HG03442 (cell line): ENCODE data around the gene MUC20.
"Not testable (repeated sequence)": the region's sequence is repeated elsewhere in the genome, so short reads cannot be mapped to it uniquely, and the experiment has no call there.

Experiments
- ATAC-seq: cut with Tn5 transposase; IDR thresholded peaks from one replicate; pipeline ENCODE4 v1.9.1; 2021; ENCODE audit warnings: mild to moderate bottlenecking, moderate library complexity; ENCODE audit not compliant: unreplicated experiment

MUC20 gene, protein sequence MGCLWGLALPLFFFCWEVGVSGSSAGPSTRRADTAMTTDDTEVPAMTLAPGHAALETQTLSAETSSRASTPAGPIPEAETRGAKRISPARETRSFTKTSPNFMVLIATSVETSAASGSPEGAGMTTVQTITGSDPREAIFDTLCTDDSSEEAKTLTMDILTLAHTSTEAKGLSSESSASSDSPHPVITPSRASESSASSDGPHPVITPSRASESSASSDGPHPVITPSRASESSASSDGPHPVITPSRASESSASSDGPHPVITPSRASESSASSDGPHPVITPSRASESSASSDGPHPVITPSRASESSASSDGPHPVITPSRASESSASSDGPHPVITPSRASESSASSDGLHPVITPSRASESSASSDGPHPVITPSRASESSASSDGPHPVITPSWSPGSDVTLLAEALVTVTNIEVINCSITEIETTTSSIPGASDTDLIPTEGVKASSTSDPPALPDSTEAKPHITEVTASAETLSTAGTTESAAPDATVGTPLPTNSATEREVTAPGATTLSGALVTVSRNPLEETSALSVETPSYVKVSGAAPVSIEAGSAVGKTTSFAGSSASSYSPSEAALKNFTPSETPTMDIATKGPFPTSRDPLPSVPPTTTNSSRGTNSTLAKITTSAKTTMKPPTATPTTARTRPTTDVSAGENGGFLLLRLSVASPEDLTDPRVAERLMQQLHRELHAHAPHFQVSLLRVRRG

DNA sequence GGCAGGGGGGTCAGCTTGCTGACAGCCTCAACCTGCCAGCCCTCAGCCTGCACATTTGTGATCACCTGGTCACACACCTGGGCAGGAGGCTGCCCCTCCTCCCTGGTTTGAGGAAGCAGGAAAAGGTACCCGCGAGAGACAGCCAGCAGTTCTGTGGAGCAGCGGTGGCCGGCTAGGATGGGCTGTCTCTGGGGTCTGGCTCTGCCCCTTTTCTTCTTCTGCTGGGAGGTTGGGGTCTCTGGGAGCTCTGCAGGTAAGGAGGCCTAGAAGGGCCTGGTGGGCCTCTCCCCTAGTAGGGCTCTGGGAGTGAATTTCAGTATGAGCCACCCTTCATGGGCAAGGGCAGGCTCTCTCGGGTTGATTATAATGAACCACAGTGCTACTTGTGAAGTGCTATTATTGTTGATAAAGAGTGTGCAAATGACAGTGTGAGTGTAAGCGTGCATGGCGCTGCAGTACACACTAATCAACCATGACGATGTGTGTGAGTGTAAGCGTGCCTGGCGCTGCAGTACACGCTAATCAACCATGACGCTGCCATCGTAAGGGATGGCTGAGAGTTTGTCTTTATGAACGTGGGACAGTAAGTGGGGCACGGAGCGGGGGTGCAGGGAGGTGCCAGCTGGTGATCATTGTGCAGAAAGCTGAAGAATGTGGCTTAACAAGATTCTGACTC is at the start of gene MUC20:
Gene MUC20 (plus strand): TSS at position 148 of the 676 bp plus-strand sequence. CDS start 30 bp downstream, at position 178.
- not testable (repeated sequence) for ATAC-seq

DNA sequence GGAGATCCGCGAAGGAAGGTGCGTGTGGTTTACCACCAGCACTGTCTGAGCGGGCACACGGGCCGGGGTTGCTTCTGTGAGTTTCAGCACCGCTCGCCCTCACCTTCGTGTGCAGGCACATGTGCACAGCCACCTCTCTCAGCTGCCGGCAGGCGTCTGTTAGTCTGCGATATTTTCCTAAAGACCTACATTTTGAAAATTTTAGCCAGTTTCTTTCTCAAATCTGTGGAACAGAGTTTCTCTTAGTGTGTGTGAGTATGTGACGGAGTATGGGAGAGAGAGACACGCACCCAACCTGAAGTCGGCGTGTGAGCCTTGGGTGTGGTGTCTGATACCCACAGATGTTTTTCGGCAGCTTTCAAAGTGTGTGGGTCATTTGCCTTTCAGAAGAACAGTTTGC is 49.5 kb upstream of the MUC20 start:
- not testable (repeated sequence) for ATAC-seq

DNA sequence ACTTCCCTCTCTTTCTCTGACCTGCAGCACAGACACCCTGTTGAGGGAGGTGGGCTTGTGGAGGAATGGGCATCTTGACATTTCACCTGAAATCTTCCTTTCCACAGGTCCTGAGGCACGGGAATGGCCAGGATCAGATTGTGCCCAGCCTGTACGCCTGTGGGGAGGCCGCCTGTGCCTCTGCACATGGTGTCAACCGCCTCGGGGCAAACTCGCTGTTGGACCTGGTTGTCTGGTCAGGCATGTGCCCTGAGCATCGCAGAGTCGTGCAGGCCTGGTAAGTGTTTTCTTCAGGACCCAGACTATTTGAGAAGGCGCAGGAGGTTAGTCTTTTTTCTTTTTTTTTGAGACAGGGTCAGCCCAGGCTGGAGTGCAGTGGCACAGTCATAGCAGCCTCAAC is 47.1 kb upstream of the MUC20 start:
- not testable (repeated sequence) for ATAC-seq

DNA sequence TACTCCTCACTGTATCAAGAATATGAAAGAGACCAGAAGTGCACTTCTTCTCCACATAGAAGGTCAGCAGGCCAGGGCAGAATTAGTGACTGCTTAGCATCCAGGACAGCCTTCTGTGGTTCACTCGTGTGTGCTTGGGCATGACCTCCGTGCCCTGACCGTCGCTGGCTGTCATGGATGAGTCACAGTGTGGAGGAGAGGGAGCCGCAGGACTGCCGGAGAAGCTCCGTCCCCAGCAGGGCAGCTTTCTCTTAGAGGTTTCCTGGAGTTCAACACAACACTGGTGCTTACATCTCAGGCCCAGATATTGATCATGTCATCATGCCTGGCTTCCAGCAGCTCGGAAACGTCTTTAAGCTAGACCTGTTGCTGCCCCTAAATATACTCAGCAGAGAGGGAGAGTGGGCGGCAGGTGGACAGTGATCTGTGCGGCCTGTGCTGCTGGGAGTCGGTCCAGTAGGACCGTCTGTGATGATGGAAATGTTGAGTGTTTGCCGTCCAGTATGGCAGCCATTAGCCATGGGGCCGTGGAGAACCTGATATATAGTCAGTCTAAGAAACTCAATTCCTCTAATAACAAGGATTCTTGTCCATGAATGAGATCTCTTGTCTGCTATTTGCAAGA is 42.3 kb upstream of the MUC20 start:
- ATAC-seq = not testable (repeated sequence)

DNA sequence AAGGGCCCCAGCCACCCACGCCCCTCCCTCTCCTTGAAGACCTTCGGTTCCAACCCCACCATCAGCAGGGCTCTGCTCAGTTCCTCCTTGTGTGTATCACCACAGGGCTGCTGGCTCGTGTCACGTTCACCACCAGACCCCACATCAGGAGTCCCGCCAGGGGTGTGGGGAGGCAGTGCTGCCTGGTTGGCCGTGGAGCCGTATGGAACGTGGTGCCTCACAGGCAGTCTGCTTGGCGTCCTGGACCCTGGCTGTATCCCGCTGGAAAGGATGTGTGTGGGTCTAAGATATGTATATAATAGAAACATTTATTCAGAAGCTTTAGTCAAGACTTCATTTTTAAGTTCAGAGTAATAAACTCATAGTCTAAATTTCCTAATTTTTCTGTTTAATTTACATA is 40.1 kb upstream of the MUC20 start:
- not testable (repeated sequence) for ATAC-seq

DNA sequence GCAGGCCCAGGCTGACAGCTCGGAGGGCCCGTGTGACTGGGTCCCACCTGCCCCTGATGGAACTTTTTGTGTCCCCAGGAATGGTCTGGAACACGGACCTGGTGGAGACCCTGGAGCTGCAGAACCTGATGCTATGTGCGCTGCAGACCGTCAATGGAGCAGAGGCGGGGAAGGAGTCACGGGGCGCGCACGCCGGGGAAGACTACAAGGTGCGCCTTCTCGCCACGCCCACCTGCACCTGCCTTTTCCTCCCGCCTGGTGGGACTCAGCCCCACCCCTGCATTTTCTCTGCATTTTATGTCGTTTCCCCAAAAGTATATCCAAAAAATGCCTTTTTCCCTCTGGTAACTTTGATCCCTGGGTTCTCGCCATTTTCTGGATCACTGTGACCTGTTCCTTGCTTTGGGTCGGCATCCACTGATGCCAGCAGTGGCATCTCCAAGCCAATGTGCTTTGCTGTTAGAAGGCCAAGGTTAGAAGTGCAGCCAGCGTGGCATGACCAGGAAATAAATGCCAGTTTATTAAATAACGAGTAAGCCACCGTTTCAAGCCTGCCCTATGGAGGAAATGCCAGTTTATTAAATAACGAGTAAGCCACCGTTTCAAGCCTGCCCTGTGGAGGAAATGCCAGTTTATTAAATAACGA is 39.2 kb upstream of the MUC20 start:
- ATAC-seq = not testable (repeated sequence)

DNA sequence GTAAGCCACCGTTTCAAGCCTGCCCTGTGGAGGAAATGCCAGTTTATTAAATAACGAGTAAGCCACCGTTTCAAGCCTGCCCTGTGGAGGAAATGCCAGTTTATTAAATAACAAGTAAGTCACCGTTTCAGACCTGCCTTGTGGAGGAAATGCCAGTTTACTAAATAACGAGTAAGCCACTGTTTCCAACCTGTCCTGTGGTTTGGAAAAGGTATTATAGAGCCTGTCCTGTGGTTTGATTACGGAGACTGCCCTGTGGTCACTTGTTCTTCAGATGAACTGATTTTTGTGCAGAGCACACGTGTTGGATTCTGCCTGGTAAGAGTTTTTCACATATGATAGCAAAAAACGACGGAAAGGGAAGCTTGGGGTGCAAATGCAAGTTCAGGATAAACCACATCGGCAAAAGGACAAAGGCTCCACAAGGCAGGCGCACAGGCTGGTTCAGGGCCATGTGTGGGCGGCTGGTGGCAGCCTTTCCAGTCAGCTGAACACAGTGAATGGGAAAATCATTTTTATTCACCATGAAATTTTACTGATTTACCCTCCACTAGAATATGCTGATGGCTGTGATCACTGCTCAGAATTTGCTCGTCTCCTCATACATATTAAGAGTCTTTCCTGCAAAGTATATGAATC is 38.6 kb upstream of the MUC20 start:
- not testable (repeated sequence) for ATAC-seq

DNA sequence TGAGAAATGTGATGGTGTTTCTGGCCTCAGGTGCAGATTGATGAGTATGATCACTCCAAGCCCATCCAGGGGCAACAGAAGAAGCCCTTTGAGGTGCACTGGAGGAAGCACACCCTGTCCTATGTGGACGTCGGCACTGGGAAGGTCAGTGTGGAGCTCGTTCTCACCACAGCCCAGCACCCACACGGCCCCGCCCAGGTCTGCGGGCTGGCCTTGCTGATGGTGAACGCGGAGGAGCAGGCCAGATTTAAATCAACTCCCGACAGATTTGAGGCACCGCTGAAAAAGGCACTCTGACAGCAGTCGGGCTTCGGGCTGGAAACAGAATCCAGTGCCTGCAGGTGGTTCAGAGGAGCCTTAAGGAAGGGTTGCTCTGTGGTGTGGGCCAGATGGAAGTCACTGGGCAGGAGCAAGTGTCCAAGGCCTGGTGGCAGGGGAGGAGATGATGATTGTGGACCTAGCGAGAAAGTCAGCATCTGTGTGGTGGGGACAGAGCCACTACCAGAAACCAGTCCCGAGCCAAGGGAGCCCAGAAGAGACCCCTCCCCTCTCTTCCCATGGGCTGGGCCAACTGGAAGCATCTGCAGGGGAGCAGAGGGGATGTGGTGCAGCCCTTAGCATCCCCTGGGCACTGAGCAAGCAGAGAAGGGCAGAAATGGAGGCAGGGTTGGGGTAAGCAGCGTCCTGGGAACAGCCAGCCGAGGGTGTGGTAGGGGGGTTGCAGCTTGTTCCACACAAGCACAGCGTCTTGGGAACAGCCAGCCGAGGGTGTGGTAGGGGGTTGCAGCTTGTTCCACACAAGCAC is 36.9 kb upstream of the MUC20 start:
- not testable (repeated sequence) for ATAC-seq

DNA sequence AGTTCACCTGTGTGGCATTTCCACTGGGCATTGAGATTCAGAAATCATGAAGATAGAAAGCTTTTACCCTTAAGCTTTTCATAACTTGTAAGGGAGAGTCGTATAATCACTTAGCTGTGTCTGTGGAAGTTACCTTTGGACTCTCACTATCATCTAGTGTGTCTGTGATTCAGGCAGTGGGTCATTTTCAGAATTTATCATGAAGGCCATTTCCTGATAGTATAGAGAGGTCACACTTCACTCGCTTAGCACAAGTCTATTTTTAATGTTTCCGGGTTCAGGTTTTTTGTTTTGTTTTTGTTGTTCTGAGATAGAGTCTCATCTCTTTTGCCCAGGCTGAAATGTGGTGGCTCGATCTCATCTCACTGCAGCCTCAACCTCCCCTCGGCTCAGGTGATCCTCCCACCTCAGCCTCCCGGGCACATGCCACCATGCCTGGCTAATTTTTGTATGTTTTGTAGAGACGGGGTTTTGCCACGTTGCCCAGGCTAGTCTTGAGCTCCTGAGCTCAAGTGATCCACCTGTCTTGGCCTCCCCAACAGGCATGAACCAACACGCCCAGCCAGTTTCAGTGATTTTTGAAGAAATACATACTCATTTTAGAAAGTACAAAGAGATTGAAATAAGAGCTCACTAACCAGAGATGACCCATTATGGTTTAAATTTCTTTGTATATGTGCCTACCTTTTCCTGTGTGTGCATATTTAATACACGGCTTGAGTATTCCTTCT is 36.1 kb upstream of the MUC20 start:
- ATAC-seq = peak; percentile 52

DNA sequence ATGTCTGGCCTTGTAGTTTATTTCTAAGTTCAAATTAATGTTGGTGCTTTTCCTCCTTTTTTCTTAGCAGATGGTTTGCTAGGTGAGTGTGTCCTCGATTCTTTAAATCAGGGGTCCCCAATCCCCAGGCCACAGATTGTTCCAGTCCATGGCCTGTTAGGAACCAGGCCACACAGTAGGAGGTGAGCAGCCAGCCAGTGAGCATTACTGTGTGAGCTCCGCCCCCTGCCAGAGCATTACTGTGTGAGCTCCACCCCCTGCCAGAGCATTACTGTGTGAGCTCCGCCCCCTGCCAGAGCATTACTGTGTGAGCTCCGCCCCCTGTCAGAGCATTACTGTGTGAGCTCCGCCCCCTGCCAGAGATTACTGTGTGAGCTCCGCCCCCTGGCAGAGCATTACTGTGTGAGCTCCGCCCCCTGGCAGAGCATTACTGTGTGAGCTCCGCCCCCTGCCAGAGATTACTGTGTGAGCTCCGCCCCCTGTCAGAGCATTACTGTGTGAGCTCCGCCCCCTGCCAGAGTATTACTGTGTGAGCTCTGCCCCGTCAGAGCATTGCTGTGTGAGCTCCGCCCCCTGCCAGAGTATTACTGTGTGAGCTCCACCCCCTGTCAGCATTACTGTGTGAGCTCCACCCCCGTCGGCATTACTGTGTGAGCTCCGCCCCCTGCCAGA is 34.1 kb upstream of the MUC20 start:
- ATAC-seq = not testable (repeated sequence)

DNA sequence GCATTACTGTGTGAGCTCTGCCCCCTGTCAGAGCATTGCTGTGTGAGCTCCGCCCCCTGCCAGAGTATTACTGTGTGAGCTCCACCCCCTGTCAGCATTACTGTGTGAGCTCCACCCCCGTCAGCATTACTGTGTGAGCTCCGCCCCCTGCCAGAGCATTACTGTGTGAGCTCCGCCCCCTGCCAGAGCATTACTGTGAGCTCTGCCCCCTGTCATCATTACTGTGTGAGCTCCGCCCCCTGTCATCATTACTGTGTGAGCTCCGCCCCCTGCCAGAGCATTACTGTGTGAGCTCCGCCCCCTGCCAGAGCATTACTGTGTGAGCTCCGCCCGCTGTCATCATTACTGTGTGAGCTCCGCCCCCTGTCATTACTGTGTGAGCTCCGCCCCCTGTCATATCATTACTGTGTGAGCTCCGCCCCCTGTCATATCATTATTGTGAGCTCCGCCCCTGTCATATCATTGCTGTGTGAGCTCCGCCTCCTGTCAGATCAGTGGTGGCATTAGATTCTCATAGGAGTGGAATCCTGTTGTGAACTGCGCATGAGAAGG is 33.5 kb upstream of the MUC20 start:
- not testable (repeated sequence) for ATAC-seq

DNA sequence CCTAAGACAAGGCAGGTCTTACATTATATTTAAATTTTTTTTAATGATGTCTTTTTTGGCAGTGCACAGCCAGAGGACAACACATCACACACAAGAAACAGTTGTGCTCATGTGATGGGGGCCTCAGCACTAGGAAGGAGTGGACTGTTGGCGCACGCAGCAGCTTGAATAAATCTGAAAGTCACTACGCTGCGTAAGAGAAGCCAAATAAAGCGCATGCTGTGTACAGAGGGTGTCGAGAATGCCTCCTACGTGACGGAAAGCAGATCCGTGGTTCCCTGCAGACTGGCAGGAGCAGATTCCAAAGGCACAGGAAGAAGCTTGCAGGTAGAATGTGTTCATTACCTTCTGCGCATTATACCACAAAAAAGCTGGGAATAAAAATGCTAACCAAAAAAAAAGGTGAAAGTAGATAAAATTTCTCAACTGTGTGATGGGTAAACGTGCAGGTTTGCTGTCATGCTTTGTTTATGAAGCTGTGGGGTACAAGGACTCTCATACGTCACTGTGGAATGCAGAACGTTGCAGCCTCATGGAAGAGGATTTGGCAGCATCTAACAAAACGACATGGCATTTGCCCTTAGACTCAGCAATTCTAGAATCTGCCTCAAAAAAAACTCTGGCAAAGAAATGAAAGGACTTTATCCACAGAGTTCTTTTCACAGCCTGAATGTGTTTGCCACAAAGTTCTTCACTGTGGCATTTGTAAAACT is 32.2 kb upstream of the MUC20 start:
- ATAC-seq = not testable (repeated sequence)

DNA sequence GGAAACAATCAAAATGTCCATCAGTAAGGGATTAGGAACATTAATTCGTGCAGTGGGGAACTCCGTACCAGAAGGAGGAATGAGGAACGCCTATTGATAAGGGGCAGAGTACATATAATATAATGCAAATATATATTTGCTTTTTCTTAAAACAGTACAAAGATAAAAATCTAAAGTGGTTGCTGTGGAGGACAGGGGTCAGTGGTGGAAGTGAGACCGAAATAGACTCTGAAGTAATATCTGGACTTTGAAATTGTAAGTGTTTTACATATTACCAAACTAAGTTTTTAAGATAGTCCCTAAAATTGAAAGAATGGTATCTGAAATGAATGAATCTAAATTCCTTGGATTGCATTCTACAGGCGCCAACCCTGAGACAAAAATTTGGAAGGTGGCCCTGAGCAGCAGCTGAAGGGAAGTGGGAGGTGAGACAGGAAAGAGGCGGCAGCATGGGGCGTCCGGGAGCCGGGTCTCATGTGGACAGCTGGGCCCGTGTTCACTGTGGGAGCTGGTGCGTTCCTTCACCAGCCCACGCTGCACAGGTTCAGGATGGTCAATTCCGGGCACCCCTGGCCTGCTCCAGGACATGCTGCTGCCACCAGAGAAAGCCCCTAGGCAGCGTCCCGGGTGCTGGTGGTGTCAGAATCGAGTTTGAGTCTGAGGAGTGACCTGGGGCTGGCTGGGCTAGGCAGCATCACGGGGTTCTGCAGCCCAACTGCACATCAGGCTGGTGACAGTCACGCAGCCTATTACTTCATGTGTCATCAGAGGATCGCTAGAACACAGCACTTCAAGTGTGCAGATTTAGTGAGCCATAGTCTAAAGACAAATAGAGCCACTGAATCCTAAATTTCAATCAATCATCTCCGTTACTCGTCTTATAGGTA is 31.4 kb upstream of the MUC20 start:
- not testable (repeated sequence) for ATAC-seq

DNA sequence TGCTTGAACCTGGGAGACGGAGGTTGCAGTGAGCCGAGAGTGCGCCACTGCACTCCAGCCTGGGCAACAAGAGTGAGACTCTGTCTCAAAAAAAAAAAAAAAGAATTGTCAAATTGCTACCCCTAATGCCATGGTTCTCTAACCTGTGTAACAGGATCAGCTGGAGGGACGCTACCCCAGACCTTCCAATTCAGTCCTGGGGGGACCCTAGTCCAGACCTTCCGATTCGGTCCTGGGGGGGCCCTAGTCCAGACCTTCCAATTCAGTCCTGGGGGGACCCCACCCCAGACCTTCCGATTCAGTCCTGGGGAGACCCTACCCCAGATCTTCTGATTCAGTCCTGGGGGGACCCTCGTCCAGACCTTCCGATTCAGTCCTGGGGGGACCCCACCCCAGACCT is 29.8 kb upstream of the MUC20 start:
- no peak for ATAC-seq

DNA sequence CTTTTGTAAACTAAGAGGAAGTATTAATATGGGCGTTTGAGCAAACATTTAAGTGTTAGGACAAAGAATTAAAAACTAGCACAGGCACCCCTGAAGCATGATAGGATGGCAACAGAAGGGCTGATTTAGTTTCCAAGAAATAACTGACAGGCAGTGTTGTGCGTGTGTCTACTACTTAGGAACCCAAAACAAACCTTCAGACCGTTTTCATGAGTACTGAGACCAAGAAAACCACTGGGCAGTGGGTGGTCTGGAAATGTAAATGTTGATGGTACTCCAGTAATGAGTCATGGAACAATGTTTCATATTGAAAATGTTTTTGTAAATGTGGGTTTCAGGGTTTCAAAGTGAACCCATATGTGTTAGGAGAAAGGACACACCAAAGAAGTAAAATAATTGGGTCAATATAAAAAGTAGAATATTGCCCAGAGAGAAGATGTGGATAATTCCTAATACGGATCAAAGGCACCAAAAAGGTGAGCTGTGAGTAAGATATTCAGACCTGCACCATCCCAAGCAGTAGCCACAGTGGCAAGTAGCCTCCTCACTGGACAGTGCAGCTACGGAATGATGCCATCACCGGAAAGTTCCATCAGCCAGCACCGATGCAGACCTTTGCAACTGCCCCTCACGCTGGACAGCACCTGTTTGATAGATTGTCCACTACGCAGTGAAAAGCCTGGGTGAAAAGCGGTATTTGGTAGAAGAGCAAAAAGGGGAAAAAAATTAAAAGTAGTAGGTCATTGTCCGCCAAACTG is 29.0 kb upstream of the MUC20 start:
- ATAC-seq = not testable (repeated sequence)

DNA sequence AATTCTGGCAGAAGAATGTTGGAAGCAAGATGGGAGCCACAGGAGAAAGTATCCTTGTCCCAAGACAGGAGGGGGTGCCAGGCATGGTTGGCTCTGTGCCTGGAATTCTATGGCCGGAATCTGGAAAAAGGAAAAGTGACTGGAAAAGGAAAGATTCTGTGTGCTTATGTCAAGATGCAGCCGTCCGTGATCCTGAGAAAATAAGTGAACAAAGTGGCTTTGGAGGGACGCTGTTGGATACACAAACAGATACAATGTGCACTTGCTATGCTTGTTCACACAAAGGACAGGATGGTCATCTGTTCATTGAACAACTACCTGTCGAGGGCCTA is 28.5 kb upstream of the MUC20 start:
- ATAC-seq = no peak
